Skin epidermis (tissue), 12 donors: ENCODE measurements around the gene MARS1.

ENCODE experiments used
- H3K27ac ChIP-seq, 21 experiments: fragments of 200-600 bp; sonication (generic) in 11 of 21; one replicate each; pipeline ENCODE4 v1.5.0; 2020; ENCODE audit warnings: mild to moderate bottlenecking in 3 of 21, inconsistent platforms in 2 of 21, moderate library complexity in 2 of 21
- H3K4me3 ChIP-seq, 7 experiments: fragments of 200-600 bp; sonication (generic) in 2 of 7; one replicate each; pipeline ENCODE4 v1.5.0; 2020; ENCODE audit warnings: inconsistent platforms in 2 of 7, mild to moderate bottlenecking in 2 of 7, moderate library complexity in 1 of 7

The MARS1 gene

GRCh38 chr12:57522011-57522886, 34.4 kb downstream of the MARS1 start, which contains the start of gene MBD6:
Gene MBD6 (plus strand): TSS chr12:57522824. CDS start chr12:57524304, 1,480 bp downstream.
- Histone ChIP-seq H3K27ac (peak within 1 kb of the TSS; percentile 89 to 99 (median 96)), H3K4me3 (peak within 1 kb of the TSS; percentile 61 to 85 (median 67))

- Histone ChIP-seq H3K27ac (peak overlapping the region; percentile 89 to 99 (median 96)), H3K4me3 (peak overlapping the region; percentile 61 to 85 (median 67))
These were observed 35.2 kb downstream of the MARS1 start for GRCh38 chr12:57522887-57523705.

GRCh38 chr12:57523706-57524614, 36.1 kb downstream of the MARS1 start:
- H3K27ac ChIP-seq, result peak overlapping the region in 19 of 21 experiments; percentile 89 to 99 (median 96)
- H3K4me3 ChIP-seq, result peak overlapping the region; percentile 61 to 85 (median 67)

- H3K27ac ChIP-seq, result peak overlapping the region in 6 of 21 experiments; percentile 93 to 97 (median 96)
- H3K4me3 ChIP-seq, result no peak overlapping the region
These were observed 37.1 kb downstream of the MARS1 start for GRCh38 chr12:57524814-57525614.

GRCh38 chr12:57525615-57526383, 37.9 kb downstream of the MARS1 start:
- Histone ChIP-seq H3K4me3 (no peak overlapping the region), H3K27ac (peak overlapping the region in 3 of 21 experiments; percentile 23 to 96 (median 51))

- Histone ChIP-seq H3K4me3 (no peak overlapping the region), H3K27ac (peak overlapping the region in 5 of 21 experiments; percentile 1 to 37 (median 23))
These were observed 38.7 kb downstream of the MARS1 start for GRCh38 chr12:57526477-57527126.

- Histone ChIP-seq H3K4me3 (no peak overlapping the region), H3K27ac (peak overlapping the region in 3 of 21 experiments; percentile 17 to 37 (median 36))
These were observed 39.3 kb downstream of the MARS1 start for GRCh38 chr12:57527184-57527583.

GRCh38 chr12:57528176-57528575, 40.3 kb downstream of the MARS1 start:
- no peak overlapping the region for H3K4me3 ChIP-seq
- no peak overlapping the region for H3K27ac ChIP-seq

- H3K4me3 ChIP-seq, result no peak overlapping the region
- no peak overlapping the region for H3K27ac ChIP-seq
These were observed 41.1 kb downstream of the MARS1 start for GRCh38 chr12:57528831-57529555.

GRCh38 chr12:57529831-57530230, 42.0 kb downstream of the MARS1 start:
- Histone ChIP-seq H3K4me3 (no peak overlapping the region), H3K27ac (peak overlapping the region in 1 of 21 experiments; percentile 17)

GRCh38 chr12:57530396-57531142, 42.7 kb downstream of the MARS1 start:
- H3K4me3 ChIP-seq, result no peak overlapping the region
- H3K27ac ChIP-seq, result no peak overlapping the region

- no peak overlapping the region for H3K27ac ChIP-seq
- H3K4me3 ChIP-seq, result no peak overlapping the region
These were observed 44.0 kb downstream of the MARS1 start for GRCh38 chr12:57531836-57532235.

- no peak overlapping the region for H3K27ac ChIP-seq
- no peak overlapping the region for H3K4me3 ChIP-seq
These were observed 45.2 kb downstream of the MARS1 start for GRCh38 chr12:57533108-57533507.

GRCh38 chr12:57534250-57534649, 46.4 kb downstream of the MARS1 start:
- Histone ChIP-seq H3K27ac (no peak overlapping the region), H3K4me3 (no peak overlapping the region)

- no peak overlapping the region for H3K27ac ChIP-seq
- H3K4me3 ChIP-seq, result no peak overlapping the region
These were observed 47.2 kb downstream of the MARS1 start for GRCh38 chr12:57534991-57535543.
